ENCODE data around the gene SCGB1C2.

Gene SCGB1C2

DNA sequence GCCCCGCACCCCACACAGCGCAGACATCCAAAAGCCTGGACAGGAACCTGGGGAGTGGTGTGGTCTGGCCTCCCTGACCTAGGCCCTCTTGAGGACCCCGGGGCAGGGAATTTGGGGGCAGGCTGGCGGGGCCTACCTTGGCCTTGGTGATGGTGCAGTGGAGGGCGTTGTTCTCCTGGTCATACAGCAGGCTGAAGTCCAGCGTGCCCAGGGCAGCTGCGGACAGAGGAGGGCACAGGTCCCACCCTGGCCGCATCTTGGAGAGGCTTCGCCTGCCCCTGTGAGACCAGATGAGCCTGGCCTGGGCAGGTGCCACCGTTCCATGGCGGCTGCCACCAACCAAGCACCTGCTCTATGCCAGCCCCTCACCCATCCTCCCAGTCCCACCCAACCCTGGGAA is 35.0 kb downstream of the SCGB1C2 start:
- no peak for DNase-seq (ENCODE audit: low spot score)

DNA sequence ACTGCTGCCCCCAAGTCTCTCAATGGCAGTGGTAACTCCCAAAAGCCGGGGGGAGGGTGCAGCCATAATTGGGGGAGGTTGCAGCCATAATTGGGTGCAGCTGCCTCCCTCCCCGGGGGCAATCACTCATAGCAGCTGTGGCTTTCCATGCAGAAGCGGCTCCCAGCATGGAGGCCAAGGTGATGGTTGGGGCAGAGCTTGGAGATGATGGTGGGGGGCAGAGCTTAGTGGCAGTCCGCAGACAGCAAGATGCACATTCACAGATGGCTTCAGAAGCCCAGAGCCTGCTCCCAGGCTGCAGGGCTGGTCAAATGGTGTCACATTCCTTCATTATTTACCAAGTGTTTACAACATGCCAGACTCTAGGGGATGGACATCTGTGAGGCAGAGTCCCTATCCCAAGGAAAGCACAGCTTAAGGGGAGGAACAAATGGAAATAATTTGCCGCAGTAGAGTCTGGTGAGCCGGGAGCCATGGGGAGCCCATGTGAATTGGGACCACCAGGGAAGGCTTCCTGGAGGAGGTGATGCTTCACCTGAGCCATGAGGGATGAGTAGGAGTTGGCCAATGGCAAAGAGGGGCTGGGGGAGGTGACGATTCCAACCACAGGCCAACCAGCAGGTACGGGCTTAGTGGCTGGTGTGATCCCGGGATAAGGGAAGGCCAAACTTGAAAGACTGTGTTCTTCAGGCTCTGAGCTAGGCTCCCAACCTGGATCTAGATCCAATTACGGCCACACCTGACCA is 36.0 kb downstream of the SCGB1C2 start:
- DNase-seq (ENCODE audit: low spot score) = no peak

DNA sequence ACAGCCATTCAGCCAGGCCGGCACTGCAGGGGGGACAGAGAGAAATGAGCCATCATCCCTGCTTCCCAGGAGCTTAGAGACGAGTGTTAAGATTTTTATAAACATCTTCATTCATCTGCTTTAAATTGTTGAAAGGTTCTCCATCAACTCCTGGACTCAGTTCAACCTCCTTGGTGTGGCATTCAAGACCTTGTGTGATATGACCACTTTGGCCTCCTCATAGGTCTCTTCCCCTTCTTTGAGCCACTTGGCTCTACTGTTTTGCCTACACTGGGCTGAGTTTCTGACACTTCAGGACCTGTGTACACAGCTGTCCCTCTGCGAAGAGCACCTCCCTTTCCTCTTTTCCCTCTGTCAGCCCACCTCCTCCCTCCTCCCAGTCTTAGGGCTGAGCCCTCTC is 39.8 kb downstream of the SCGB1C2 start:
- DNase-seq (ENCODE audit: low spot score) = no peak

DNA sequence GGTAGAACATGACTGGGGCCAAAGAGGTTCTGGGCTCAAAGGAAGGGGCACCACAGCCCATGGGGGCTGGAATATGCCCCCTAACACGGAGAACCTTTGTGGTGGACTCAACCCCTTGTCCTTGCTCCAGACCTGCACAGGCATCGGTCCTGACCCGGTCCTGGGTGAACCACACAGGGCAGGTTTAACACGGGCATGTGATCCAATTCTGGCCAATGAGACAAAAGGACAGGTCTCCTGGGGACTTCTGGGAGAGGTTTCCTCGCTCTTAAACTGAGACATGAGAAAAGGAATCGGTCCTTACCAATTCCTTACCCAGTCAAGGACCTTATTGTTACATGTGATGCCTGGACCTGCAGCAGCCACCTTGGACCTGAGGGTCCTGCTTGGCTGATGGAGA is 40.4 kb downstream of the SCGB1C2 start:
- no peak for DNase-seq (ENCODE audit: low spot score)

DNA sequence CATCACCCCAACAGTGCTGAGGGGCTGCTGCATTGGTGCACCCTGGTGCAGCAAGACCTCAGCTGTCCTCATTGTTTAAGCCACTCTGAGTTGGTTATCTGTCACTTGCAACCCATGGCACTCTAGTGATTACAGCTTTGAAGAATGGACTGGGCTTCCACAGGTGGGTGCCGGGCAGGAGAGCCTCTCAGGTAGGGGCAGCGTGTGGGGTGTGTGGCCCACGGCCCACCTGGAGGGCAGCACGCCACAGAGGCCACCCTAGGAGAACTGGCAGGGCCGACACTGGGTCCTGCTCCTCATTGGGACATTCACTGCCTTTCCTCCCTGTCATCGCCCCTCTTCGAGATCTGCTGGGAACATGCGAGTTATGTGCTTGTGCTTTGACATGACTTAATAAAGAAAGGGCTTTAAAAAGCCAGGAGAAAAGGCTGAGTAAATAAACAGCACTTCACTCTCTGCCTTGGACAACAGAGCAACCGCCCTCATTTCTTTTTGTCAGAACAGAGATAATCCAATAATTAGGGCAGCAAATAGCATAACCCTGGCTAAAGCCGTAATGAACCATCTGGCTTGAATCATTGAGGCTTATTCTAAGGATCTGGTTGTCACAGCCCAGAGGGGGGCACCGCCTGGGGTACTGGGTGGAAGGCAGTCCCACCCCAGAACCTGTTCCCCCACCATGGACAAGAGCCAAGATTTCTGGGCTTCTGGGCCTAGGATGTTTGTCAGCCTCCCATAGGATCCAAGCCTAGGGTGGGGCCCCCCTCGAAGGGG is 41.1 kb downstream of the SCGB1C2 start:
- DNase-seq (ENCODE audit: low spot score) = no peak

DNA sequence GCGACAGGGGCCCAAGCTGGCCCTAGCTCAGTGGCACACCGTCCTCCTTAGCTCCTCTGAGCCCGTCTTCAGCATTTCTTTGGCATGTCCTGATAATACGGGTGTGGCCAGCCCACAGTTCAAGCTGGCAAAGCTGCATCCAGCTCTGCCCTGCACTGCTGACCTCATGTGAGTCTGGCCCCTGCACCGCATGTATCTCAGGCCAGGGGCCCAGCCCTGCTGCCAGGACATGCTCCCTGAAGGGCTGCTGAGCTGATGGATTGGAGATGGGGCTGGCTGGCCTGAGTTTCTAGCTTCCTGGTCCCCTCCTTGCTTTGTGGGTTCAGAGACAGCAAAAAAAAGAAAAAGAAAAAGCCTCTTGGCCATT is 41.7 kb downstream of the SCGB1C2 start:
- no peak for DNase-seq (ENCODE audit: low spot score)

DNA sequence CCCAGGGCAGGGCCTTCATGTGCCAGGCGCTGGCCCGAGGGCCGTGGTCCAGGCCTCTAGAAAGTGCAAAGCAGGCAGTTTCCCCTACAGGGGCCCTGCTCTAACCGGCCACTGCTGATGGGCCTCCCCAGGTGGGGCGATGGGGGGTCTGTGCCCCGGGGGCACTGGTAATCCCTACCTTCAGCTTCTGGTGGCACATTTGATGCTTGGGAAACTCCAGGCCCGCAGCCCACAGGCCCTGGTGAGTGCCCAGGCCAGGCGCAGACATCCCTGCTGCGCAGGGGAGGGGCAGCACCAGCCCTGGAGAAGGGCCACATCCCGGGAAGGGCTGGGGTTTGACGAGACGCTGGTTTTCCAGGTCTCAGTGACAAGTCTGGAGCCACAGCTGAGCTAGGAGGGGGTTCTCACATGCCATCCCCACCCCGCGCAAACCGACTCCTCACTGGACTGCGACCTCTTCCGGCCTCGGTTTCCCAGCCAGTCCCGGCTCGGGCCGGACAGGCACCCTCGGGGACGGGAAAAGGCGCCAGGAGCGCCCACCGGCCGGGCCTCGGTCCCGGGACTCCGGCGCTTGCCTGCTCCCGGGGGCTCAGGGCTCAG is 42.5 kb downstream of the SCGB1C2 start:
- DNase-seq (ENCODE audit: low spot score) = no peak

DNA sequence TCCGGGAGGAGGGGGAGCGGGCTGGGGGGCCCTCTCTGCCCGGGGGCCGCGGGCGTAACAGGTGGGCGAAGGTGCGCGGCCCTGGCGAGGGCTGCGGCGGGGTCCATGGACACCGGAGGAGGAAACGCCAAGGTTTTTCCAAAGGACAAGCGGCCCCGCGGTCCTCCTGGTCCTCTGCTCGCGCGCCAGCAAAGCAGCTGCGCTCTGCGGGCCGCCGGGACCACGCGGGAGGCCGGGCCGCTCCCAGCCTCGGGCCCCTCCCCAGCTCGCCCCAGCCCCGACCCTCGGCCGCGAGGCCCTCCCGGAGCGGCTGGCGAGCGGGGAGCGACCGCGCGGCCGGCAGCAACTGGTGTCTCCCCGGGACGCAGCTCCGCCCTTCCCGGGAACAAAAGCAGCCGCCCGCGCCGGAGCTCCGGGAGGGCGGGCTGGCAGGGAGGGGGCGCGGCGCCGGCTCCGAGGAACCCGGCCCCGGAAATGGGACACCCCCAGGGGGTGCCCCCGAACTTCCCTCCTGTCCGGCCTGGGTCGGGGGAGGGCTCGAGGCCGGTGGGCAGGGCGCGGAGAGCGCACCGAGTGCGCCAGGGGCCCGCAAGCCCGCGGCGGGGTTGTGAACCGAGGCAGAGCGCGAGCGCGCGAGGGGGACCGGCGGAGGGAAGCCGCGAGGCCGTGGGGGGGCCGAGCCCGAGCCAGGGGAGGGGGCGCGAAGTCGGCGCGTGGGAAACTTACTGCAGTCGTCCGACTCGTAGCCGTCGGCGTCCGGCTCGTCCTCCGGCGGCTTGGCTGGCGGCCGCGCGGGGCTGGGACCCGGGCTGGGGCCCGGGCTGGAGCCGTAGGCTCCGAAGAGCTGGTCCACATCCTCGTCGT is 43.2 kb downstream of the SCGB1C2 start:
- DNase-seq (ENCODE audit: low spot score) = no peak

DNA sequence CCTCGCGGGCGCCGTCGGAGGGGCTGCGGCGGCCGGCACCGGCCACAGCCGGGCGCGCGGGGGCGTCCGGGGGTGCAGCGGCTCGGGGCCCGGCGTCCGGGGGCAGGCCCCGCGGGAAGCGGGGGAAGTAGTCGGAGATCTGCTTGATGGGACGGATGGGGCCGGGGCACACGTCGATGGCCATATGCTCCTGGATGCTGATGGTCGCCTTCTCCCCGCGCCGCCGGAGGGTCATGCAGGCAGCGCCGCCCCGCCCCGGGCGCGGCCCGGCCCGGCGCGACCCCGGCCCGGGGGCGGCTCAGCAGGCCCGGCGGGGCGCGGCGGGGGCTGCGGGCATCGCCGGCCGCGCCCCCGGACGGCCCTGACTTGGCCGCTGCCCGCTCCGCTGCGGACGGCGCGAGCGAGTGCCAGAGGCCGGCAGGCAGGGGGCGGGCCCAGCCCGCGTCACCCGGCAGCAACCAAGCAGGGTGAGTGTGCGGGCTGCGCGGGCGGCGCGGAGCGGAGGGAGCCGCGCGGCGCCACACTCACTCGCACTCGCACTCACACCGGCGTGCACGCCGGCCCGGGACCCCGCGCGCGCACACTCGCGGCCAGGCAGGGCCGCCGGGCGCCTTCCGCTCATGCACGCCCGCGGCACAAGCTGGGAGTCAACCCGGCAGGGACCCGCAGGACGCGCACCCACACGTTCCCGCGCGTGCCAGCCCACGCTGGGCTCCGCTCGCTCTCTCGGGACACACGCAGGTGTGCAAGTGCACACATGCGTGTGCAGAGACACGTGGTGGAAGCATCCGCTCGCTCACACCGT is 44.1 kb downstream of the SCGB1C2 start, which contains the start of gene DOC2B:
Gene DOC2B, minus strand, starts transcription at position 406 of the 805 bp plus-strand sequence. Its CDS starts 171 bp downstream, at position 235.
- DNase-seq (ENCODE audit: low spot score) = peak; percentile 86

DNA sequence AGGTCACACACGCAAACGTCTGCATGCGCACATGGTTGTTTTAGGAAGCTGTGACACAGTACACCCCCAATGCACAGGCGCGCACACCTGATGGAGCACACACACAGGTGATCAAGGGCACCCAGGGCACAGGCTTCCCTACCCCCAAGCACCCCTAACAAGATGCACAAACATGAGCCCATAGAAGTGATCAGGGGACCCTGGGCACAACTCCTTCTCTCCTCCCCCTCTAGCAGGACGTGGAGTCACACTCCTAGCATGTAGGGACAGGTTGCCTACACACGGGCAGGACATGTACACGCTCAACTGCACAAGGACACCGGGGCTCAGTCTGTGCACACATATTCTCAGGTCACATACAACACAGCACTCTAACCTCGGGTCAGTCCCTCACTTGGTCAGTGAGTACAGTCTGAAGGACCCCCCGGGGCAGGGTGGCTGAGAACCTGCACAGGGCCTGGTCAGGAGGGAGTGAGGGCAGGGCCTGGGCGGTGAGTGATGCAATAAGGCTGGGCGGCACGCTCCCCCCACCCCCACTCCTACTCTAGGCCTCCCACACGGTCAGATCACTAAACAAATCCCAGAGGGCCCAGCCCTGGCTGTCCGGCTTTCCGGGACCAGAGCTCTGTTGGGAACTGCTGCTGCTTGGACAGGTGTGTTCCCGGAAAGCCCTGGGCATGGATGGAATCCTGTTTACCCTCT is 44.8 kb downstream of the SCGB1C2 start:
- no peak for DNase-seq (ENCODE audit: low spot score)

DNA sequence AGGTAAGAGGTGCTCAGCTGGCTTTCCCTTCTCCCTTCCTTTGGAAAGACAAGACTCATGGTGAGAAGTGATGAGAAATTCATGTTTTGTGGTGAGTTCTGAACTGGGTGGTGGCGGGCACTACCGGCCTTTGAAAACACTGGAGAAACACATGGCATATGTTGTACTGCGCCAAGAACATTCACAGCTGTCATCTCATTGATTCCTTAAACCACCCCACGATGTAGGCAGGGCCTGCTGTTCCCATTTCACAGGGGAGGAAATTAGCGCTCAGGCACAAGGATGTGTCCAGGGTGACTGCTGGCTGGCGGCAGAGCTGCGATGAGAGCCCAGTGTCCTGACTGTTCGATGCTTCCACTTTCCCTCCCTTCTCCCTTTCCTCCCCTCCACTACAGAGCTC is 45.7 kb downstream of the SCGB1C2 start:
- DNase-seq (ENCODE audit: low spot score) = no peak

DNA sequence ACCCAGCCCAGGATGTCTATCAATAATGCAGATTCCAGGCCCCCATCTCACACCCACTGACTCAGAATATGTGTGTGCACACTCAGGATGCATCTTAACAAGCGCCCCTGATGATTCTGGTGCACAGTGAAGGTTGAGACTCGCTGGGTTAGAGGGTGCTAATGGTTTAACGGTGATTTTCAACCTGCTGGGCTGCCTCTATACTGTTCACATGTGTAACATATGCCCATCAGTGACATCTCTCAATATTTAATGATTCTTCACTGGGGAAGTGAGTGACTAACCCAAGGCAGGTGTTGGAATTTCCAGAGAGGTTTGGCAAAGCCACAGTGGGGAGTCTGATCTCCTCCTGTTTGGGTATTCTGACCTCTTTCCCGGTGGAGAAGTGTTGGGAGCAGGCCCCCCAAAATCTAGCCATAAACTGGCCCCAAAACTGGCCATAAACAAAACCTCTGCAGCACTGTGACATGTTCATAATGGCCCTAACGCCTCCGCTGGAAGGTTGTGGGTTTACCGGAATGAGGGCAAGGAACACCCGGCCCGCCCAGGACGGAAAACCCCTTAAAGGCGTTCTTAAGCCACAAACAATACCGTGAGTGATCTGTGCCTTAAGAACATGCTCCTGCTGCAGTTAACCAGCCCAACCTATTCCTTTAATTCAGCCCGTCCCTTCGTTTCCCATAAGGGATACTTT is 48.2 kb downstream of the SCGB1C2 start:
- no peak for DNase-seq (ENCODE audit: low spot score)

DNA sequence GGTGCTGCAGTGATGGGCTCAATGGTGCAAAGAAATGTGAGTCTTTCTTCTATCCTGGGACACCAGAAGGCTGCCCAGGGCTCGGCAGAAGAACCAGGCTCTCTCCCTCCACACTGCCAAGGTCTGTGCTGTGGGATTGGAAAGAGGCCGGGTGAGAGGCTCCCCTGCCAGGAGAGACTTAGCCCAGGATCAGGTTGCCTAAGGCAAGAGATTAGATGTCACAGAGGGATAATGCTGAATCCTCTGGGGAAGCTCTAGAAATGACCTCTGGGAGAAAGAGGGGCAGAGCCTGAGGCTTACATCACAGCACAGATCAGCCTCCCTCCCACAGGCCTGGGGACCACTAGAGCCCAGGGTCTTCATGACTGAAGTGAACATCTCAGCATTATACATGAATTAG is 49.8 kb downstream of the SCGB1C2 start:
- no peak for DNase-seq (ENCODE audit: low spot score)
